Peyer's patch (tissue), 4 donors: ENCODE data around the gene ALDH8A1.

Experiments used
- POLR2A ChIP-seq, 2 donors: fragments of 450-650 bp; IDR thresholded peaks; one replicate each; pipeline ENCODE4 v1.5.1; 2017; ENCODE audit warnings: antibody characterized with exemption in 2 of 2, mild to moderate bottlenecking in 2 of 2, moderate library complexity in 2 of 2
- TF ChIP-seq, protein P1 (sequence below), 6 experiments: fragments of 450-650 bp in 4 of 6; fragments of 200-600 bp in 2 of 6; sonication (generic) in 1 of 6; IDR thresholded peaks; one replicate each; pipeline ENCODE4 v1.5.1; 2017 to 2019; ENCODE audit warnings: antibody characterized with exemption in 6 of 6, mild to moderate bottlenecking in 3 of 6, moderate library complexity in 1 of 6

- TF ChIP-seq, protein P1, sequence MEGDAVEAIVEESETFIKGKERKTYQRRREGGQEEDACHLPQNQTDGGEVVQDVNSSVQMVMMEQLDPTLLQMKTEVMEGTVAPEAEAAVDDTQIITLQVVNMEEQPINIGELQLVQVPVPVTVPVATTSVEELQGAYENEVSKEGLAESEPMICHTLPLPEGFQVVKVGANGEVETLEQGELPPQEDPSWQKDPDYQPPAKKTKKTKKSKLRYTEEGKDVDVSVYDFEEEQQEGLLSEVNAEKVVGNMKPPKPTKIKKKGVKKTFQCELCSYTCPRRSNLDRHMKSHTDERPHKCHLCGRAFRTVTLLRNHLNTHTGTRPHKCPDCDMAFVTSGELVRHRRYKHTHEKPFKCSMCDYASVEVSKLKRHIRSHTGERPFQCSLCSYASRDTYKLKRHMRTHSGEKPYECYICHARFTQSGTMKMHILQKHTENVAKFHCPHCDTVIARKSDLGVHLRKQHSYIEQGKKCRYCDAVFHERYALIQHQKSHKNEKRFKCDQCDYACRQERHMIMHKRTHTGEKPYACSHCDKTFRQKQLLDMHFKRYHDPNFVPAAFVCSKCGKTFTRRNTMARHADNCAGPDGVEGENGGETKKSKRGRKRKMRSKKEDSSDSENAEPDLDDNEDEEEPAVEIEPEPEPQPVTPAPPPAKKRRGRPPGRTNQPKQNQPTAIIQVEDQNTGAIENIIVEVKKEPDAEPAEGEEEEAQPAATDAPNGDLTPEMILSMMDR (IDR thresholded peaks at IDR 0.05) = no peak
- TF ChIP-seq POLR2A (IDR thresholded peaks at IDR 0.05) = no peak
Measured at GRCh38 chr6:134932535-134933470, 17.1 kb downstream of the ALDH8A1 start.
